ENCODE measurements around the gene DMD. TPM values are rescaled to one million over a fixed set of nuclear protein-coding genes. Genes with fewer than 3 reads are reported as not detected.

Gene DMD
- total and polyA plus RNA-seq, 7 donors, result 2.5 to 260 (median 183) TPM

- DNase-seq, result no peak
- no peaks in the 10 kb centered on the region for H3K9me3 ChIP-seq
- H3K4me3 ChIP-seq, result no peak overlapping the region
- intact Hi-C loops (cut with DNase I), result no loop called here
- no peaks in the 10 kb centered on the region for H3K36me3 ChIP-seq
- WGBS, 2 donors, result 67 to 82% methylated on average over 3 of the region's 3 CpGs
- H3K27me3 ChIP-seq, result no peaks in the 10 kb centered on the region
- no peak overlapping the region for H3K27ac ChIP-seq
- no peaks in the 10 kb centered on the region for H3K4me1 ChIP-seq
- TF ChIP-seq EP300 (IDR thresholded peaks at IDR 0.05) (no peak), POLR2A (IDR thresholded peaks at IDR 0.05) (no peak), POLR2AphosphoS5 (IDR thresholded peaks at IDR 0.05) (no peak)
- TF ChIP-seq, protein P1, sequence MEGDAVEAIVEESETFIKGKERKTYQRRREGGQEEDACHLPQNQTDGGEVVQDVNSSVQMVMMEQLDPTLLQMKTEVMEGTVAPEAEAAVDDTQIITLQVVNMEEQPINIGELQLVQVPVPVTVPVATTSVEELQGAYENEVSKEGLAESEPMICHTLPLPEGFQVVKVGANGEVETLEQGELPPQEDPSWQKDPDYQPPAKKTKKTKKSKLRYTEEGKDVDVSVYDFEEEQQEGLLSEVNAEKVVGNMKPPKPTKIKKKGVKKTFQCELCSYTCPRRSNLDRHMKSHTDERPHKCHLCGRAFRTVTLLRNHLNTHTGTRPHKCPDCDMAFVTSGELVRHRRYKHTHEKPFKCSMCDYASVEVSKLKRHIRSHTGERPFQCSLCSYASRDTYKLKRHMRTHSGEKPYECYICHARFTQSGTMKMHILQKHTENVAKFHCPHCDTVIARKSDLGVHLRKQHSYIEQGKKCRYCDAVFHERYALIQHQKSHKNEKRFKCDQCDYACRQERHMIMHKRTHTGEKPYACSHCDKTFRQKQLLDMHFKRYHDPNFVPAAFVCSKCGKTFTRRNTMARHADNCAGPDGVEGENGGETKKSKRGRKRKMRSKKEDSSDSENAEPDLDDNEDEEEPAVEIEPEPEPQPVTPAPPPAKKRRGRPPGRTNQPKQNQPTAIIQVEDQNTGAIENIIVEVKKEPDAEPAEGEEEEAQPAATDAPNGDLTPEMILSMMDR (IDR thresholded peaks at IDR 0.05), result no peak
Observed at GRCh38 chrX:31836479-31836878, 1374.9 kb downstream of the DMD start.

DNA sequence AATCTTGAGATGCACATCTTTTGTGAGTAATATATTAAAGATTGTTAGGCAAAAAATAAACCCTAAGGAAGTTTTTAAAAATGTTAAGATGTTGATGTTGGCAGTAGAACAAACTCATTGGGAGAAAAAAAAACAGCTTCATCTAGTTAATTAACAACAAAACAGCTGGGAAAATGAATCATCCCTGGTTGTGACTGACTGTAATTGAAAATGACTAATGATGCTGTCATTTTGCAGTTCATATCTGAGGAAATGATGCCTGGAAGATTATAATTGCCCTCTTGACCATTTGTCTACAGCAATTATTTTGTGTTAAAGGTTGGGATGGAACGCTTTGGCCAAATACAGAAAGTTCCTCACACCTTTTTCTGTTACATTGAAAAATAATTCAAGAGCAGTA is 1379.1 kb downstream of the DMD start:
- Histone ChIP-seq H3K27ac (no peak overlapping the region), H3K27me3 (no peaks in the 10 kb centered on the region), H3K36me3 (no peaks in the 10 kb centered on the region), H3K9me3 (no peaks in the 10 kb centered on the region), H3K4me1 (no peaks in the 10 kb centered on the region), H3K4me3 (no peak overlapping the region)
- TF ChIP-seq POLR2A (IDR thresholded peaks at IDR 0.05), result no peak
- TF ChIP-seq POLR2AphosphoS5 (IDR thresholded peaks at IDR 0.05), result no peak
- TF ChIP-seq, protein P1 (IDR thresholded peaks at IDR 0.05), result no peak
- no peak for TF ChIP-seq EP300 (IDR thresholded peaks at IDR 0.05)
- no peak for DNase-seq
- intact Hi-C loops (cut with DNase I), result no loop called here
- WGBS, 2 donors, result 0 to 80% methylated on average over 1 of the region's 1 CpG

GRCh38 chrX:31820430-31821210 is 1390.7 kb downstream of the DMD start:
- intact Hi-C loops (cut with DNase I), result no loop called here
- H3K4me1 ChIP-seq, result peaks cover 0 to 9% (median 3%) of the 10 kb centered on the region in 4 donors
- 83 to 84% methylated on average over 7 of the region's 7 CpGs for WGBS, 2 donors
- DNase-seq, result no peak
- no peaks in the 10 kb centered on the region for H3K9me3 ChIP-seq
- no peaks in the 10 kb centered on the region for H3K36me3 ChIP-seq
- TF ChIP-seq POLR2A (IDR thresholded peaks at IDR 0.05) (no peak), EP300 (IDR thresholded peaks at IDR 0.05) (no peak), POLR2AphosphoS5 (IDR thresholded peaks at IDR 0.05) (no peak)
- TF ChIP-seq, protein P1 (IDR thresholded peaks at IDR 0.05), result no peak
- no peak overlapping the region for H3K27ac ChIP-seq
- H3K27me3 ChIP-seq, result no peaks in the 10 kb centered on the region
- H3K4me3 ChIP-seq, result no peak overlapping the region

GRCh38 chrX:31819455-31819854 is 1391.9 kb downstream of the DMD start:
- Histone ChIP-seq H3K36me3 (no peaks in the 10 kb centered on the region), H3K4me1 (peaks cover 0 to 9% (median 3%) of the 10 kb centered on the region in 4 donors), H3K27me3 (no peaks in the 10 kb centered on the region), H3K9me3 (no peaks in the 10 kb centered on the region), H3K27ac (no peak overlapping the region), H3K4me3 (no peak overlapping the region)
- DNase-seq, result no peak
- intact Hi-C loops (cut with DNase I), result no loop called here
- WGBS, 2 donors, result 78 to 82% methylated on average over 3 of the region's 3 CpGs
- TF ChIP-seq EP300 (IDR thresholded peaks at IDR 0.05) (no peak), POLR2AphosphoS5 (IDR thresholded peaks at IDR 0.05) (no peak), POLR2A (IDR thresholded peaks at IDR 0.05) (no peak)
- TF ChIP-seq, protein P1 (IDR thresholded peaks at IDR 0.05), result no peak

GRCh38 chrX:31811106-31811505 is 1400.2 kb downstream of the DMD start:
- Histone ChIP-seq H3K27me3 (no peaks in the 10 kb centered on the region), H3K36me3 (no peaks in the 10 kb centered on the region), H3K27ac (no peak overlapping the region), H3K4me1 (no peaks in the 10 kb centered on the region), H3K4me3 (no peak overlapping the region), H3K9me3 (no peaks in the 10 kb centered on the region)
- intact Hi-C loops (cut with DNase I), result no loop called here
- TF ChIP-seq, protein P1 (IDR thresholded peaks at IDR 0.05), result no peak
- TF ChIP-seq EP300 (IDR thresholded peaks at IDR 0.05) (no peak), POLR2AphosphoS5 (IDR thresholded peaks at IDR 0.05) (no peak), POLR2A (IDR thresholded peaks at IDR 0.05) (no peak)
- DNase-seq, result no peak

Measured in sigmoid colon (tissue), 7 donors.